GM21423 (cell line): ENCODE results near the gene SIGLEC10.

ENCODE experiments used
- ATAC-seq: cut with Tn5 transposase; IDR thresholded peaks from one replicate; pipeline ENCODE4 v1.9.1; 2021; ENCODE audit warnings: mild to moderate bottlenecking, moderate library complexity; ENCODE audit not compliant: unreplicated experiment

The SIGLEC10 gene

GRCh38 chr19:51396175-51396574, 21.3 kb downstream of the SIGLEC10 start:
- no peak for ATAC-seq

GRCh38 chr19:51394050-51394836, 23.2 kb downstream of the SIGLEC10 start:
- peak; percentile 87 for ATAC-seq

- ATAC-seq: no peak
Observed at GRCh38 chr19:51392701-51393100, 24.7 kb downstream of the SIGLEC10 start.

- no peak for ATAC-seq
Observed at GRCh38 chr19:51391073-51391611, 26.3 kb downstream of the SIGLEC10 start.

- no peak for ATAC-seq
Observed at GRCh38 chr19:51389143-51389542, 28.3 kb downstream of the SIGLEC10 start.

GRCh38 chr19:51387924-51388389, 29.5 kb downstream of the SIGLEC10 start, which contains the start of gene LIM2:
Gene LIM2, minus strand, starts transcription at chr19:51387974. Its CDS starts 531 bp downstream, at chr19:51387443.
- ATAC-seq: no peak

GRCh38 chr19:51386882-51387520, 30.4 kb downstream of the SIGLEC10 start:
- no peak for ATAC-seq

- no peak for ATAC-seq
Observed at GRCh38 chr19:51382004-51382403, 35.4 kb downstream of the SIGLEC10 start.

GRCh38 chr19:51380379-51380778, 37.1 kb downstream of the SIGLEC10 start:
- no peak for ATAC-seq

GRCh38 chr19:51377422-51377821, 40.0 kb downstream of the SIGLEC10 start:
- no peak for ATAC-seq

GRCh38 chr19:51375504-51376221, 41.8 kb downstream of the SIGLEC10 start:
- ATAC-seq: no peak

GRCh38 chr19:51372649-51373504, 44.6 kb downstream of the SIGLEC10 start, which contains the start of gene NKG7:
Gene NKG7, minus strand, starts transcription at chr19:51372654. Its CDS starts 119 bp downstream, at chr19:51372535.
- ATAC-seq: peak; percentile 37

GRCh38 chr19:51372021-51372648, 45.3 kb downstream of the SIGLEC10 start:
- ATAC-seq: no peak

- no peak for ATAC-seq
Observed at GRCh38 chr19:51371186-51371690, 46.2 kb downstream of the SIGLEC10 start.

- ATAC-seq: no peak
Observed at GRCh38 chr19:51370230-51370629, 47.2 kb downstream of the SIGLEC10 start.

- ATAC-seq: no peak
Observed at GRCh38 chr19:51368366-51369282, 48.8 kb downstream of the SIGLEC10 start, which contains the start of gene CLDND2. Gene CLDND2, minus strand, starts transcription at chr19:51369003. Its CDS starts 426 bp downstream, at chr19:51368577.

- peak; percentile 66 for ATAC-seq
Observed at GRCh38 chr19:51367565-51368365, 49.7 kb downstream of the SIGLEC10 start.

GRCh38 chr19:51367255-51367564, 50.2 kb downstream of the SIGLEC10 start:
- ATAC-seq: peak; percentile 7
